Parathyroid adenoma (tissue), 2 donors: ENCODE results near the gene ATXN7L2.

Experiments
- H2AFZ ChIP-seq: fragments of 300-600 bp; sonication (generic); one replicate; pipeline ENCODE4 v1.7.0; 2017; ENCODE audit warnings: antibody characterized with exemption, mild to moderate bottlenecking
- H3K27ac ChIP-seq: fragments of 300-600 bp; sonication (generic); one replicate; pipeline ENCODE4 v1.7.0; 2017
- H3K27me3 ChIP-seq: fragments of 300-600 bp; sonication (generic); one replicate; pipeline ENCODE4 v1.7.0; 2017; ENCODE audit warnings: low read length; ENCODE audit not compliant: control insufficient read depth, insufficient read depth
- H3K36me3 ChIP-seq: fragments of 300-600 bp; sonication (generic); one replicate; pipeline ENCODE4 v1.7.0; 2017; ENCODE audit warnings: low read length; ENCODE audit not compliant: control insufficient read depth, insufficient read depth
- H3K4me1 ChIP-seq: fragments of 300-600 bp; sonication (generic); one replicate; pipeline ENCODE4 v1.7.0; 2017; ENCODE audit warnings: control low read depth
- H3K4me2 ChIP-seq: fragments of 300-600 bp; sonication (generic); one replicate; pipeline ENCODE4 v1.7.0; 2017; ENCODE audit warnings: low read length
- H3K4me3 ChIP-seq: fragments of 300-600 bp; sonication (generic); one replicate; pipeline ENCODE4 v1.7.0; 2017; ENCODE audit warnings: low read depth, low read length
- H3K79me2 ChIP-seq: fragments of 300-600 bp; sonication (generic); one replicate; pipeline ENCODE4 v1.7.0; 2017; ENCODE audit warnings: control low read depth
- H3K9ac ChIP-seq: fragments of 300-600 bp; sonication (generic); one replicate; pipeline ENCODE4 v1.7.0; 2017; ENCODE audit warnings: mild to moderate bottlenecking
- H3K9me3 ChIP-seq: fragments of 300-600 bp; sonication (generic); one replicate; pipeline ENCODE4 v1.7.0; 2017; ENCODE audit warnings: low read length; ENCODE audit not compliant: control insufficient read depth
- CTCF ChIP-seq: fragments of 300-600 bp; sonication (generic); IDR thresholded peaks from one replicate; pipeline ENCODE4 v1.7.0; 2017; ENCODE audit warnings: antibody characterized with exemption, mild to moderate bottlenecking
- donor health status: primary hyperparathyroidism.

Gene ATXN7L2

GRCh38 chr1:109483672-109484518 lies at the start of gene ATXN7L2:
ATXN7L2 (plus strand) TSS chr1:109483905; CDS start chr1:109483954, 49 bp downstream.
- Histone ChIP-seq H3K4me1 (peaks cover 3% of the 10 kb centered on the region), H3K79me2 (no peaks in the 10 kb centered on the region), H2AFZ (peak within 1 kb of the TSS; percentile 98), H3K4me3 (peak within 1 kb of the TSS; percentile 72), H3K9me3 (no peaks in the 10 kb centered on the region), H3K36me3 (no peaks in the 10 kb centered on the region), H3K4me2 (peak within 1 kb of the TSS; percentile 98), H3K27ac (peak within 1 kb of the TSS; percentile 78), H3K27me3 (no peaks in the 10 kb centered on the region), H3K9ac (no peak within 1 kb of the TSS)
- TF ChIP-seq CTCF, result no peak

GRCh38 chr1:109434484-109434883 lies 49.2 kb upstream of the ATXN7L2 start:
- Histone ChIP-seq H3K27me3 (no peaks in the 10 kb centered on the region), H3K36me3 (no peaks in the 10 kb centered on the region), H3K4me2 (no peak overlapping the region), H2AFZ (no peak overlapping the region), H3K4me1 (no peaks in the 10 kb centered on the region), H3K79me2 (no peaks in the 10 kb centered on the region), H3K9me3 (no peaks in the 10 kb centered on the region), H3K4me3 (no peak overlapping the region), H3K9ac (no peak overlapping the region), H3K27ac (no peak overlapping the region)
- no peak for TF ChIP-seq CTCF

- no peak overlapping the region for H3K27ac ChIP-seq
- H3K4me2 ChIP-seq, result no peak overlapping the region
- H2AFZ ChIP-seq, result no peak overlapping the region
- no peak overlapping the region for H3K4me3 ChIP-seq
- no peak for TF ChIP-seq CTCF
- no peaks in the 10 kb centered on the region for H3K9me3 ChIP-seq
- H3K27me3 ChIP-seq, result no peaks in the 10 kb centered on the region
- no peak overlapping the region for H3K9ac ChIP-seq
- no peaks in the 10 kb centered on the region for H3K36me3 ChIP-seq
- H3K4me1 ChIP-seq, result no peaks in the 10 kb centered on the region
- no peaks in the 10 kb centered on the region for H3K79me2 ChIP-seq
These were observed 44.9 kb upstream of the ATXN7L2 start for GRCh38 chr1:109438798-109439297.

GRCh38 chr1:109441069-109441468 lies 42.6 kb upstream of the ATXN7L2 start:
- TF ChIP-seq CTCF, result no peak
- H2AFZ ChIP-seq, result no peak overlapping the region
- H3K4me3 ChIP-seq, result no peak overlapping the region
- H3K4me1 ChIP-seq, result no peaks in the 10 kb centered on the region
- no peak overlapping the region for H3K4me2 ChIP-seq
- H3K79me2 ChIP-seq, result no peaks in the 10 kb centered on the region
- no peak overlapping the region for H3K9ac ChIP-seq
- no peaks in the 10 kb centered on the region for H3K9me3 ChIP-seq
- H3K36me3 ChIP-seq, result no peaks in the 10 kb centered on the region
- no peaks in the 10 kb centered on the region for H3K27me3 ChIP-seq
- H3K27ac ChIP-seq, result no peak overlapping the region

- H2AFZ ChIP-seq, result no peak overlapping the region
- no peaks in the 10 kb centered on the region for H3K27me3 ChIP-seq
- H3K4me3 ChIP-seq, result no peak overlapping the region
- no peak overlapping the region for H3K4me2 ChIP-seq
- H3K9ac ChIP-seq, result no peak overlapping the region
- no peaks in the 10 kb centered on the region for H3K36me3 ChIP-seq
- H3K79me2 ChIP-seq, result no peaks in the 10 kb centered on the region
- H3K9me3 ChIP-seq, result no peaks in the 10 kb centered on the region
- TF ChIP-seq CTCF, result no peak
- no peaks in the 10 kb centered on the region for H3K4me1 ChIP-seq
- H3K27ac ChIP-seq, result no peak overlapping the region
These were observed 40.2 kb upstream of the ATXN7L2 start for GRCh38 chr1:109443476-109443875.
